HG03469 (cell line): Measurements from ENCODE around the gene SH3RF3.

Source experiments
- ATAC-seq: cut with Tn5 transposase; IDR thresholded peaks from one replicate; pipeline ENCODE4 v1.9.1; 2021; ENCODE audit warnings: mild to moderate bottlenecking, moderate library complexity, moderate number of reproducible peaks; ENCODE audit not compliant: unreplicated experiment

Gene SH3RF3

GRCh38 chr2:109422758-109423500 is 293.9 kb downstream of the SH3RF3 start:
- no peak for ATAC-seq

DNA sequence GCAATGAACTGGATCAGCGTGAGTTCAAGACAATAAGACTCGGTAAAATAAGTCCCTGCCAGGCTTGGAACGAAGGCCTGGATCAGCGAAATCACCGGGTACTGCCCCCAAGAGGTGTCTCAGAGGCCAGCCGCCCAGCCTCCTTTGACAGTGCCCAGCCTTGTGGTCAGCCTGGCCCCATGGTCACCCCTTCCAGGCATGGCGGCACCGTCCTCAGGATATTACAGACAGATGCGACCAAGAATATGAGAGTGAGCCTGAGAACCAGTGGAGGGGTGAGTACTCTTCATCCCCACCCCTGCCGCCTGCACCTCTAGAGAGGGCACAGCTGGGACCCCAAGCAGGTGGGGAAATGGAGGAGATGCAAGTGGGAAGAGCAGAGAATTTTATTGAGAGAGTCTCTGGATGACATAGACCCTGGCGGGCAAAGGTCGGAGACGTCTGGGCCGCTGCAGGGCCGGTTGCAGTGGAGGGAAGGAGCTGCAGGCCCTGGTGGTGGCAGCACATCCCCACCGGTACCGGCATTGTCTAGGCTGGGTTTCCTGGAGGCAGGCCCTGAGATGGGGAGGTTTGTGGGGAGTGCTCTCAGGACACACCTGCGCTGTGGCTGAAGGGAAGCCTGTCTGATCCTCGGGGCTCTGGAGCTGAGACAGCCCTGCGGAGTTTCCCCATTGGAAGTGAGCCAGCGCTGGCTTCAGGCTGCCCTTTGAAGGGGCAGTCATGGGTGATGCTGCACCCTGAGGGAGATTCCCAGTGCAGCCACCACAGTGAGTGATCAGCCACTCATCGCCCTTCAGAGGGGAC is 294.8 kb downstream of the SH3RF3 start:
- ATAC-seq = no peak

GRCh38 chr2:109425411-109425810 is 296.4 kb downstream of the SH3RF3 start:
- no peak for ATAC-seq

- no peak for ATAC-seq
Measured at GRCh38 chr2:109427661-109428091, 298.7 kb downstream of the SH3RF3 start.

- ATAC-seq = no peak
Measured at GRCh38 chr2:109428281-109428680, 299.3 kb downstream of the SH3RF3 start.

DNA sequence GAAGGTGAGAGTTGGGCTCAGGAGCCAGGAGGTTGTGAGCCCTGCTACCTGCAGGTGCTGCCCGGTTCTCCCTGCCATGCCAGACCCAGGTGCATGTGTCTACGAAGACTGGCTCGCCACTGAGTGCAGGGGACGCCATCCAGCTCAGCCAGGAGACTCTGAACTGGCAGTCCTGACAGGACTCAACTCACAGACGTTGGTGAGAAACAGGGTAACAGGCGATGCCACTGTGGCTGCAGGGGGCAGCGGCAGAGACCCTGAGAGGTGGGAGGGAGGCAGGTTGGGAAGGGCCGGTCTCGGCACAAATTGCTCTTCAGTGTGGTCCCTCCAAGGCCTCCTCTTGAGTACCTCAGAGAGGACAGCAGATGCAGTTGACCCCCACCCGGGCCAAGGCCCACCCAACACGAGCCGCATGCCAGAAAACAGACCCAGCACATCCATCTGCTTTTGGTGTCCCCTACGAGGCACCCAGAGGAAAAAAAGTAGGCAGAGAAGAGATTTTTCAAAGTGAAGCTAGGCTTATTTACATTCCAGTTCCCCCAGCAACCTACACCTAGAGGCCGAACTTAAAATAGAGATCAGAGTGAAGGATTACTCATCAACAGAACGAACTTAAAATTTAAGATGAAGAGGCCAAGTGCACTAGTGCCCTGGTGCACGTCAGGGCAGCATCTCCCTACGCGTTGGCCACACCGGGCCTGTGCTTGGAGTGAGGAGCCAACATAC is 300.0 kb downstream of the SH3RF3 start:
- no peak for ATAC-seq

DNA sequence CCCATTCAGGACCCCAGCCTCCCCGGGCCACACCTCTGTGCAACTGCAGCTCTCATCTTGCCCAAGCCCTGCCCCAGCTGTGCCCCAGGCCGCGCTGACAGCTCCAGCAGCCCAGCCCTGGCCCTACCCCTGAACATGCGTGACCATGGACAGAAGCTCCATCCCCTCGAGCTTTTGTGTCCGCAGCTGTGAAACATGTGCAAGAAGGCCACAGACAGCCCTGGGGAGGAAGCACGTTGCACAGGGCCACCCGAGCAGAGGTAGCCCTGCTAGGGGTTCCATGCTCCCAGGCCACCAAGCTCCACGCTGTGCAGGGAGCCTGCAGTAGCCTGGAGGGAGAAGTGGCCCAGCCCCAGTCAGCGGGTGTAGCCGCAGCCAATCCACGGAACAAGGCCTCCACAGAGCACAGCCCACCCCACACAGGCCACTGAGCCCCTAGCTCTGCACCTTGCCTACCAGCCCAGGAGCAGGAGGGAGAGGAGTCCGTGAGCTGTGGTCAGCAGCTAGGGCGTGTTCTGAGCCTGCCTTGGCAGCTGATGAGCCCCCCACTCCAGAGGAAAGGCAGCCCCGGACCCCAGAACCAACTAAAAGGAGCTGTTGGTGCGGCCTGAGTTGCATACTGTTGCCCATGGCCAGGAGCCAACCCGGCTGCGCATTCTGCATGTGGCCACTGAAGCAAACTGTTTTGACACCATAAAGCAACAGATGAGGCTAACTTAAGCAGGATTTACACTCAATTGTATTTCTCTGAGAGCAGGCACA is 300.7 kb downstream of the SH3RF3 start:
- ATAC-seq = no peak

DNA sequence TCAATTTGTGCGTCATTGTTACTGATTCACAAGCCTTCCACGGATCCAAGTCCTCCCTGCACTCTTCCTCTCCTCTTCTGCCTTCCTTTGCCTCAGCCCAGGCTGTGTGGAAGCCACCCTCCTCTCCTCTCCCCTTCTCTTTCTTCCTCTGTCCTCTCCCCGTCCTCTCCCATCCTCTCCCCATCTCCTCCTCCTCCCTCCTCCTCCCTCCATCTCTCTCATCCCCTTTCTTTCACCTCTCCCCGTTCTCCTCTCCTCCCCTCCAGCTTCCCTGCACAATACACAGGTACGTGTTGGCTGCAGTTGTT is 301.3 kb downstream of the SH3RF3 start:
- ATAC-seq = no peak

GRCh38 chr2:109432421-109432820 is 303.4 kb downstream of the SH3RF3 start:
- no peak for ATAC-seq

- ATAC-seq = no peak
Measured at GRCh38 chr2:109433486-109433885, 304.5 kb downstream of the SH3RF3 start.

DNA sequence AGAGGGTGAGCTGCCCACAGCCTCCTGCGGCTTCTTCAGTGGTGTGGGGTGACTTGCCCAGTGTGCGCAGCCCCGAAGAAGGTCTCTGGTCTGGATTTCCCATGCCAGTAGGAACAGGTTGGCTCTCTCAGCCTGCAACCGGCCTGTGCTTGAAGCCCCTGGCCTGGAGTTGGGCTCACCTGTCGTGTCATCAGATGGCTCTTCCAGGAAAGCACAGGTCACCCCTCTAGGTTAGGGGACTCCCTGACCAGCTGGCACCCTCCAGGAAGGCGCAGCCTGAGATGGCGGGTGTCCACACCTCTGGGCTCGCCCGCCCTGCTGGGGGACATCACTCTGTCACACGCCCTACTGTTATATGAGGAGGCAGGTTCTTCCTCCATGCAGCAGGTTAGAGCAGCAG is 304.9 kb downstream of the SH3RF3 start:
- ATAC-seq = no peak

GRCh38 chr2:109434351-109434750 is 305.3 kb downstream of the SH3RF3 start:
- no peak for ATAC-seq

GRCh38 chr2:109435066-109435690 is 306.2 kb downstream of the SH3RF3 start:
- ATAC-seq = no peak

GRCh38 chr2:109435901-109436598 is 307.0 kb downstream of the SH3RF3 start:
- no peak for ATAC-seq

GRCh38 chr2:109436610-109437225 is 307.7 kb downstream of the SH3RF3 start:
- no peak for ATAC-seq

GRCh38 chr2:109437325-109438090 is 308.5 kb downstream of the SH3RF3 start:
- no peak for ATAC-seq

GRCh38 chr2:109438146-109438545 is 309.1 kb downstream of the SH3RF3 start:
- ATAC-seq = no peak

- ATAC-seq = no peak
Measured at GRCh38 chr2:109438773-109439389, 309.9 kb downstream of the SH3RF3 start.
